Islet precursor cell (in vitro differentiated cells): ENCODE data around the gene HOXA5.
A peak's percentile ranks its signal among the peaks of the same experiment; 100 is the strongest.

ENCODE experiments used
- DNase-seq: peaks from one replicate; pipeline ENCODE4 v3.0.0-alpha.2; 2018

Gene HOXA5

DNA sequence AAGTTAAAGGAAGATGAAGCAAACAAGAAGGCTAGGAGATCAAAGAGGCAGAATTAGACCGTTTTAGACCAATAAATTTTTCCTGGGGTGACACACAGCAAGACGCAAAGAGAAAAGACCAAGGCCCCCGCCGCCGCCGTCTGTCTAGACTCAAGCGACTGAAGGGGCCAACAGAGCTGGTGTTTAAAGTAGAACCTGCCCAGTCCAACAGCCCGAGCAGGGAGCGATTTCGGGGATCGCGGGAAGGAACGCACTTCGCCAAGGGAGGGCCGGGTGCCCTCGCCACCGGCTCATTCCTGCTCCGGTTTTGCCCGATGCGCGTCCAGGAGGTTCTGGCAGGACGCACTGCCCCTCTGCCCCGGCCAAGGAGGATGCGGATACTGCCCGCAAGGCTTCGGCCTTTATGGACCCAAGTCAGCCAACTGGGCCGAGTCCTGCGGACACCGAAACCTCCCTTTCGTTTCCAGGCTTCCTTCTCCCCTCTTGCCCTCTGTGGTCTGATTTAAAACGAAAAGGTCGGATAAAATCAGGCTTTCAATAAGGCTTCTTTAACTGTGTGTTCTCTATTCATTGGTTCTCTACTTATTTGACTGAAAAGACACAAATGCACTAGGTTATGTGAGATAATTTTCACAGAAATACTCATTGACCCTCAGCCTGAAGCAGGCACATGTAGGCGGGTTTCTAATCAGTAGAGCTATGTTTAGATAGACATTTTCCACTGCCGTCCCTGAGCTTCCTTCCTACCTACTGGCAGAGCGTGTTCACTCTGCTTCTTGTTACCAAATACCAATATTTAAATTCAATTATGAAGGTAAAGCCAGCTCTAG is 15.2 kb upstream of the HOXA5 start:
- peak; percentile 48 for DNase-seq

DNA sequence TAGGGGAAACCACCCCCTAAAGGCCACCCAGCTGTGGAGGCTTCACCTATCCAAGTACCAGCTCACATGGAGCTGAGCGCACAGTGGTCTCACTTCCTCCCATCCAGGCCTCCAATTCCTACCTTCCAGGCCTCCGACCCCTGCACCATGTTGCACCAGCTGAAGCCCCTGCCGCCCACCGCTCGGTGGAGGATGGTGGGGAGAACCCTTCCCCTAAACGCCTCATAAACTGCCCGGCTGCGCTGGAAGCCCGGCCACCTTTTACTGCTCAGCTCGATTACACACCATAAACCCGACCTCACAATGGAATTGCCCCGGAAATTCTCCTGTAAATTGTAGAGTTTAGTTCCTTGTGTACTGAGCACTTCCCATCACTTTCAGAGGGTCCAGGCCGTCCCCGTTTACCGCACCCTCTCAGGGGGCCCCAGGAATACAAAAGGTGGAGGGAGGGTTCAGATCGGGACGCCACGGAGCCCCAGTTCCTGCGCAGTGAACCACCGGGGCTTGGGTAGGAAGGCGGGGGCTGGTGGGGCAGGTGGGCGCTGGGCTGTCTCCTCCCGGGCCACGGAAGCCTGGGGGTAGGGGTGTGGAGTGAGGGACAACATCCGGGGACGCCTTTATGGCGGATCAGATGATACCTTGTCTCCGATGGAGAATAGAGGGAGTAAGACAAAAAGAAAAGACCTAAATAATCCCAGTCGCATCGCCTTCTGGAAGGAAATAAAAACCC is 14.4 kb upstream of the HOXA5 start:
- DNase-seq, result peak; percentile 49

DNA sequence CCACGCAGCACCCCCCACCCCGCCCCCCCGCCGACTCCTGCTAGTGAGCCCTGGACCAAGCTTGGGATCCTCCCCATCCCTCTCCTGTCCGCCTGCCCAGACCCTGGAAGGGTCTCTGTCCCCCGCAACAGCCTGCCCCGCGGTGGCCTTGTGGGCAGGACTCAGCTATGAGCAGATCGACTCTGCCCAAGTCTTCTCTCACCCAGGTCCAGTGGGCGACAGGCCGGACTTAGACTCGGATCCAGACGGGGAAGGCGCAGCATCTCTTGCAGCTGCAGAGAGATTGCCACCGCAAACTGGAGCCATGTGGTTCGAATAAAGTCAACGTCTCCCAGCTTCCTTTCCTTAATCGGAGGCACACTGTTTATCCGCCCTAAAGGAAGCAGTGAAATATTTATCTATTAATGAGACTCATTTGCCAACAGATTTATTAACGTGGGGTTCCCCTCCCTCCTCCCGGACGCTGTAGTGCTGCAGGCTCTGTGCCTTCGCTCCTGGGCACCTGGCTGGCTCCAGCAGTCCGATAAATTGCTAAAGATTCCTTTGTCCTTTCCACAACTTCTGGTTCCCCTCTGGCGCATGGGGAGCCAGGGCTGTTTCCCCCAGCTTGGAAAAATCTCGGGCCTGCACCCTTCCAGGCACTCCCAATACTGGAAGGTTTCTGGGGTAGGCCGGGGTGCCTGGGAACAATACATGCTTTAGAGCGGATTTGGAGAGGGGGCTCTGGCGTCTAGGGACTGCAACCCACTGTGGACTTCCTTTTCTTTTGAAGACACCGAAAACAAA is 13.6 kb upstream of the HOXA5 start:
- DNase-seq, result peak; percentile 41

DNA sequence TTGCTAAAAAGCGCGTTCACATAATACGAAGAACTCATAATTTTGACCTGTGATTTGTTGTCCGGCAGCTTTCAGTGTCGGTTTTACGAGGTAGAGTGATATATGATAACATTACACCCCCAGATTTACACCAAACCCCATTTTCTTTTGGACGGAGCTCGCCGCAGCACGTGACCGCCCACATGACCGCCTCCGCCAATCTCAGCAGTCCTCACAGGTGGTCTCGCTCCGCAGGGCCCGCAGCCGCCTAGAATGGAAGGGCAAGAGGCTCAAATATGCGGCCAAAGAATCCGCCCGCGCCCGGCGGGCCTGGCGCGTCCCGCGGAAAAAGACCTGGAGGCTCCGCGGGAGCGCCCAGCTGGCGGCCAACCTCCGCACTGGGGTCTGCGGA is 13.0 kb upstream of the HOXA5 start, which contains the start of gene HOXA7:
Gene HOXA7 (minus strand): TSS at position 168 of the 391 bp plus-strand sequence. CDS start 130 bp downstream, at position 38.
- peak; percentile 82 for DNase-seq

DNA sequence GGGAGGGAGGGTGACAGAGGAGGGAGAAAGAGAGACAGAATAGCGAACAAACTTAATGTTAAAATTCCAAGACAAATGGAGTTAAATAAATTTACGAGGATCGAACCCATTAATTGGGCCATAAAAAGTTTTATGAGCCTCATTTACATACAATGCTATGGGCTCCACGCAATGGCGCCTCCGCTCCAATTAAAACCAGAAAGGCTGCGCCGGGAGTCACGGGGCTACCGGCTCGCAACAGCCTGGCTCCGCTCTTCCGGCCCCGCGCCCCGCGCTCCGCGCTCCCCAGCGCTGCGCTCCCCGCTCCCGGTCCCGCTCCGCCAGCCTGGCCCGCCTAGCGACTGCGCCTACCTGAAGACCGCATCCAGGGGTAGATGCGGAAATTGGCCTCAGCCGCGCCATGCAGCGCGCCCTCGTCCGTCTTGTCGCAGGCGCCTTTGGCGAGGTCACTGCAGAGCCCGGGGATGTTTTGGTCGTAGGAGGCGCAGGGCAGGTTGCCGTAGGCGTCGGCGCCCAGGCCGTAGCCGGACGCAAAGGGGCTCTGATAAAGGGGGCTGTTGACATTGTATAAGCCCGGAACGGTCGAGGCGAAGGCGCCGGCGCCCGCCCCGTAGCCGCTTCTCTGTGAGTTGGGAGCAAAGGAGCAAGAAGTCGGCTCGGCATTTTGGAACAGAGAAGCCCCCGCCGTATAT is 12.5 kb upstream of the HOXA5 start:
- DNase-seq, result peak; percentile 61

DNA sequence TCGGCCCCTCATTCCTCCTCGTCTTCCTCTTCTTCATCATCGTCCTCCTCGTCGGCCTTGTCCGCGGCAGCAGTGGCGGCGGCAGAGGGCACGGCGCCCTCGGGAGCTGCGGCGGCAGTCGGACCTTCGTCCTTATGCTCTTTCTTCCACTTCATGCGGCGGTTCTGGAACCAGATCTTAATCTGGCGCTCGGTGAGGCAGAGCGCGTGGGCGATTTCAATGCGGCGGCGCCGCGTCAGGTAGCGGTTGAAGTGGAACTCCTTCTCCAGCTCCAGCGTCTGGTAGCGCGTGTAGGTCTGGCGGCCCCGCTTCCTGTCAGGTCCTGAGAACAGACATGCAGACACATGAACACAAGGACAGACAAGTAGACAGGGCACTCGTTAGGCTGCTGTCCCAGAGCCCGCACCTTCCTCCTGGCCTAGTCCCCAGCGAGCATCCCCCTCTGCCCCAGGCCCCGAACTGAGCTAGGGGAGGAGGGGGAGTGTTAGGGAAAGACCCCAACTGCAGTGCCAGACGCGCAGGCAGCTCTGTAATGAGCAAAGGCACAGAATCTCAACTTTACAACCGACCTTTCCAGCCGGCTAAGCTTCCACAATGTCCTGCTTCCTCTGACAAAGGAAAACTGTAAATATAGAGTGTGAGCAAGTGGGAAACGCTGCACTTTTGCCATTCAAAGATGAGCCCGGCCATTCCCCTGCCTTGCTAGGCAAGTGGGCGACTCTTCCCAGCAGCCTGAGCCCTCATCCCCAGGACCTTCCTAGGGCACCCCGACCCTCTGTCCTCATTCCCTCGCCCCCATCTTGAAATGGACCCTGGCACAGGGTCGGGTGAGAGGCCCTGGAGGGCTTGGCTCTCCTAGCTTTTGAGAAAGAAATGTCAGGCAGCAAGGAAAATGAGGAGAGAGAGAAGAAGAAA is 11.7 kb upstream of the HOXA5 start:
- peak; percentile 88 for DNase-seq

DNA sequence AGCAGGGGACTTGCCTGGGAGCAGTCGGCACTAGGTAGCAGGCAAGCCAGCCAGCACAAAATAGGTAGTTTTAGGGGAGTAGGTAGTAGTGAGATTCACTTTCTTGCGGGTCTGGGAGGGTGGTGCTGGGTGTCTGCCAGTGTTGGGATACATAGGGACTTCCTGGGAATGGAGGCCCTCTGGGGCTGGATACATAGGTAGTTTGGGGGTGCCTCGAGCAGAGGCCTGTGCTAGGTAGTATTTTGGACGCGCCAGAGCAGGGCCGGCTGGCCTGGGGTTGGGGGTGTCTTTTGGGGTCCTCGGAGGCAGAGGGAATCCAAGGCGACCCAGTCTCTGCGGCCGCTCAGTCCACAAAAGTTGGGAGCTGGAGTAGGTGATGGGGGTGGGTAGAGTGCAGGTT is 10.9 kb upstream of the HOXA5 start:
- DNase-seq, result no peak

DNA sequence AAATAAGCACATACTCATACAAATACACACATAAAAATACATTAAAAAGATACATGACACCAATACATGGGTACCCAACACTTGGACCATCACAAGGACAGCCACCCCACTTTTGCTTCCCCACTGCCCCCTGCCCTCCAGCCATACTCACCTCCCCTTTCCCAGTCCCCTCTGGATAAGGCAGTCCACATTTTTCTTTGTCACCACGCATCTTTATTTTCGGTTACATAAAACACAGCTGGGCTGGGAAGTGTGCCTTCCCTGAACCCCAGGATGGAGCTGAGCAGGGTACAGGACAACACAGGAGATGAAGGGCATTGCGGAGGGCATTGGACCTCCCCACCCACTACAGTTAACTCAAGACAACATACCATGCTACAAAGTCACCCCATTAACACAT is 10.0 kb upstream of the HOXA5 start:
- DNase-seq, result no peak

DNA sequence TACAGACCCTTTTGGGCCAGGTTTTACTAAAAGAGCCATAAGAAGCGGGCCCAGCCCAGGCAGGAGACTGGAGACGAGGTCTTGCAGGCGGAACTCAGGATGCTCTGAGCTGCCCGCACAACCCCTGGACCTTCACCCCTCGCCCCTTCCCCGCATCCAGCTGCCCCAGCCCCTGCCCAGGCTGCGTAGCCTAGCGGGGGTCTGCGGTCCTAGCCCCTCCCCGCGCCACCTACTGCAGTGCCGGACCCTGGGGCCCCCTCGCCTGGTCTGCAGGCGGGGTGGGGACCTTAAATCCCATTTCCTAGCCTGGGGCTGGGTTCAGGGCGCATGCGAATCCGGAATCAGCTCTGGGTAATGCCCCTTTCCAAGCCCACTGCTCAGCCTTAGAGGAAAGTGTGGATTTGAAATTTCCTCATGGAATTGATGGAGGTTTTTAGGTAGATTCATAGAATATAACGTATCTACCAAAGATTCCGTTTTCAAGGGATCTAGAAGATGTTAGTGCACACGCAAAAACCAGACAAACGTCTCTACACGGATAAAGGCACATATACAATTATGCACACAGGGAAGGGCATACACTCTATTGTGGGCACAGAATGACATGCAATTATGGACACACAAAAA is 9.4 kb upstream of the HOXA5 start:
- DNase-seq, result peak; percentile 41

DNA sequence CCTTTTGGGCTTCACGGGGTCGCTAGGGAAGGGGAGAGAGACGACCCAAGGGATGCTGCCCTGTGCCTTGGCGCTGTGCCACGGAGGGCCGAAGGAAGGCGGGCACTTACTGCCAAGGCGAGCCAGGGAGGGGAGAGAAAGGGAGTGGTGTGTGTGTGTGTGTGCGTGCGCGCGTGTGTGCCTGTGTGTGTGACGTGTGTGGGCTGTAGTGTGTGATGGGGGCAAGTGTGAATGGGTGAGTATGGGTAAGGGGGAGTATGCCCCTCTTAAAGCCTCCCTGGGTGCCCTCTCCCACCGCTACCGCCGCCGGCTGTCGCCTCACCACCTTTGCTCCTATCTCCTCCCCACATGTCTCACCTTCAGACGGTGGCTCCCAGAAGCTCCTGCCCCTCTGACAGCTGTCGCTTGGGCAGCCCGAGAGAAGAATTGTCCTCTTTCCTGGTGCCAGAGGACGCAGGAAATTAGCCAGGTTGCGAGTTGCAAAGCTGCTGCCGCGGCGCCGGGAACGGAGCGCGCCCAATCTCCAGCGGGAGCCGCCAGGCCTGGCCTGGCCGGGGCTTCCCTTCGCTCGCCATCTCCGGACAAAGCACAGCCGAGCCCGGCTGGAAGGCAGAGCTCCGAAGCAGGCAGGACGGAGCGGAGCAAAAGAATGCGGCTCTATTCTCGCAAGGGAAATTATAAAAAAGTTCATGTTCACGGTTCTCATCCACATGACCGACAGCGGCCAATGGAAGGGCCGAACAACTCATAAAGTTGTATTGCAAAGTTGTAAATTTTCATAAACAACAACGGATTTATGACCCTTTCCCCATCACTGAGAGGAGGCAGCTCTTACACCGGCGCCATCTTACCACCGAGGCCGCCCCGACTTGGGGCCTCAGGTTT is 8.7 kb upstream of the HOXA5 start, which contains the start of gene HOXA3:
Gene HOXA3 (minus strand): TSS at position 653 of the 885 bp plus-strand sequence. CDS start 41,943 bp downstream, outside the sequence.
- DNase-seq, result peak; percentile 65

DNA sequence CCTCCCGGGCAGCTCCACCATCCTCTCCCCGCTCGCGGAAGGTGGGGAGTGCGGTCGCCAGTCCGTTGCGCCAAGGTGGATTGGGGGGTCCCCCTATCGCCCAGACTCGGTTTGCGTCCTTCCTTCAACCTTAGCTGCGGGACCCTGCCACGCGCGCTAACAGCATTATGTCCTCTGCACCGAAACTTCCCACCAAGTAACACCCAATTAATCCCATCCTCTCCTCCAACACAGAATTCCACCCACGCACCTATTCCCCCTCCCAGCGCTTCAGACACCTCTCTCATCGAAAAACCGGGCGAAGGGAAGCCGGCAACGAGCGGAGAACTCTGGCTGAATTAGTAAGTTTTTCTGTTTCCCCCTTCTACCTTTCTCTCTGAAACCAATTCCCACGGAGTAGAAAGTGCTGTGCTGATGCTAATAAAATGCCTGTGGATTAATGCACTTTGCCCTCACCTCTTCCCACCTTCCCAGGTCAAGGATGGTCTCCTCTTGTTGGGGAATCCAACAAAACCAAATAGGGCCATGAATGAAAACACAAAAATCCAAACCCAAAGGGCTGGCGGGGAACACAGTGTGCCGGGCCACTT is 8.0 kb upstream of the HOXA5 start:
- no peak for DNase-seq

DNA sequence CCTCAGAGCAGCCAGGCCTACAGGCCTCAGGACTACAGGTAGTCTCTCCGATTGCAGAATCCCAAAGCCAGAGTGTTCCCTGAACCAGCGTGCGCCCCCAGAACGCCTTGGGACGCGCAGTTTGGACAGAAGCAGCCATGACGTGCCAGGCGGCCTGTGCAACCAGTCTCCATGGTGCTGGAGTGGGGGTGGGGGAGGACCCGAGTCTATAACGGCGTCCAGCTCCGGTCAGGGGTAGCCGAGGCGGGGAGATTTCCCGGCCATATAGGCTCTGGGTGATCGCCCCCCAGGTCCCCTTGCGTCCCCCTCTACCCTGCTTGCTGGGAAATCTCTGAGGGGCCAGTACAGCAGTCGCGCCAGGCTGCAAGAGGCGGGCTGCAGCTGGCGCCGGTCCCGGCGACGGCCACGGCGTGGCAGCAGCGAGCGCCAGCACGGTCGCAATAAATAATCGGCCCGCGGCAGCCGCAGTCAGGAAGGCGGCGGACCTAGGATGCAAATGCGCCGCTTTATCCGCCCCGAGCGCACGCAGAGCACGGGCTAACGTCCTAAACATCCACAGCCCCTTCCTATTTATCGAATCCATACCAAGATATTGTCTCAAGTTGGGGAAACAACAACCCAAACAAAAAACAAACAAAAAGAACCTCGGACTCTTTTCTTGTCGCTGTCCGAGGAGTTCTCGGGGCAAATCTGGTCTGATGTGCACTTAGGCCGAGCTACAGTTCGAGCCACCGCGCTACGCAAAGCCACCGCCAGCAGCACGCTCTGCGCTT is 7.3 kb upstream of the HOXA5 start:
- DNase-seq, result peak; percentile 87

DNA sequence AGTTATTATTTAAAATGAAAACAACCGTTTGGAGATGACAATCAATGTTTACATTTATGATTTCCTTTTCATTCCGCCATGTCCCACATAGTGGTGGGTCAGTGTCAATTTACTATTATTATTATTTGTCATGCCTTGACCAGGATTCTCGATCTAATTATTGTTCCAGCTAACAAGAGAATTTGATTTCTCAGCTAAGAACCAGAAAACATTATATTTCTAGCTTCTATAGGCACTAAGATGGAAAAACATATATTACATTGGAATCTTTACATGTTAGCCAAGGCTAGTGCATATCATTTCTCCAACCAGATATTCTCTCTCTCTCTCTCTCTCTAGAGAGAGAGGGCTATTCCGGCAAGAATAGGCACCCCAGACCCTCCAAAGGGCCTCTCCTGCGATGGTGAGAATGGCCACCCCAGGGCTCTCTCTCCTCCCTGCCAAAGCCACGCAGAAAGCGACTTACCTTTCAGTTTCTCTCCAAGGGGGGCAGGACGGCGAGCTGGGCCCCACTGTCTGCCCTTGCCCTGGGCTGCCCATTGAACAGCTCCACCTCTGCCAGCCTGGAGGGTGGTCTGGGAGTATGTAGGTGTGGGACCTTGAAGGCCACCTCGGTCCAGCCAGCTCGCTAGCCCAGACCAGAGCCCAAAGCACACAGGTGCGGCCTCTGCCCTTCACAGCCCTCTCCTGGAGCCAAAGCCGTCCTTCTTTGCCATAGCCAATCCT is 6.5 kb upstream of the HOXA5 start:
- DNase-seq, result no peak

DNA sequence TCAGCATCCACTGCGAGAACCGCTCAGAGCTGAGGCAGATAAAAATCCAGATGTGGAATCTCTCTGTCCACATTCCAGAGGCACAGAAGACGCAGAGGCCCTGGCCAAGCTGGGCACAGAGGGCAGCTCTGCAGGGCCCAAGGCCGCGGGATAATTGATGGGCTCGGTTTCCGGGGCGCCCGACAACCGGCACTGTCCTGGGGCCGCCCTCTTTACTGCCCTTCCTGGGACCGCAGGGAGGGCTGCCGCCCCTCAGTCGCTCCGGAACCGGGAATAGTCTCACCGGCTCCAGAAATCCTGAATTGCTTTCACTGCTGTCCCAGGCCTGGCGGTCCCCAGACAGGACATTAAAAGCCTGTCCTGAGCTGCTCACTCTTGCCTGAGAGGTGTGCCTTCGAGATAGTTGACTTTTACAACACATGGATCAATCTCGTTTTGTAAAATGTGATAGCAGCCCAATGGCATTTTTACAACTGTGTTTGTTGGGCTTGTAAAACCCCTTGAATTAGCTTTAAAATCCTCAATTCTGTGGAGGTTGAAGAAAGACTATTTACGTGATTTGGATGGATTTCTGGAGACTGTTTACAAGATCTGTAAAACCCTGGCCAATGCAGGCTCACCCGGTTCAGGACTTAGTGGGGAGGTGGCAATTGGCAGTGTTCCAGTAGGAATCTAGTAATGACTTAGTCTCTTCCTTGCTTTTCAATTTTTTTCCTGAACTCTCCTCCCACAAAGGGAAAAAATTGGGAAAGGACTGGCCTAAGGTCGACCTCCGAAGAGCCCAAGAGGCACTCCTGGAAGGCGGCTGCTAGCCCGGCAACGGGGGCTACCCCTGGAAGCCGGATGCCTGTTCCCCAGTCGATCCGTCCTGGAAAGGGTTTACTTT is 5.5 kb upstream of the HOXA5 start:
- DNase-seq, result peak; percentile 52

DNA sequence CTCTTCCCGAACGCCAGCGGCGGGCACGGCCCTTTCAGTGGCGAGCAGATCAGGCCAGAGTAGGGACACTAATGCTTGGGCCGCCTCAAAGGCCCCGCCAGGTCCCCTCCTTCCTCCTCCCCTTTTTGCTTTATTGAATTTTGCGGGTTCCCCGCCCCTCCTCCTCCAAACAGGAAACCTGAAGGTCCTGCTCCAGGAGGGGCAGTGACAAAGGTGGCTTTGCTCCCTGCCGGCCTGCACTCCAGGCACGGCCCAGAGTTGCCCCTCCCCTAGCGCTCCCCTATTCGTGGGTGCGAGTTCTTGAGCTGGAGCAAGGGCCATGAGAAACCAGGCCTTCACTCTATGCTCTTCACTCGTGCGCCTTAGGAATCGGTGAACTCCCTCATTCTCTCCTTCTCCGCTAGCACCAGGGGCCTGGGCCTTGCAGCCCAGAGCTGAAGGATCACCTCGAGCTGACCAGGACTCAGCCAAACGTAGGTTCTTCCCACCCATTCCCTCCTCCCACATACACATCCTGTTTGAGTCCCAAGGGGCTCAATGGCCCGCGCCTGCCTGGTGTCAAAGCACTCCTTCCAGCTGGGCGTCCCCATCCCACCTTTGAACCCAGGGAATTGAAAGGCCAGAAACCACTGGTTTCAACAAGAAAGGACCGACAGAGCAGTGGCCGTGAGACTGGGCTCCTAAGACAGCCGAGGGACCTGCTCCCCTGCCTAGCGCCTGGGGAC is 4.7 kb upstream of the HOXA5 start:
- DNase-seq, result peak; percentile 62
